GM23338 (cell line): ENCODE measurements around the gene SESN3. TPM values are rescaled to one million over a fixed set of nuclear protein-coding genes. Genes with fewer than 3 reads are reported as not detected.

ENCODE experiments used
- ATAC-seq: fragments of 200-7000 bp; cut with Tn5 transposase; 3 replicates; pipeline ENCODE4 v1.9.1; 2020
- DNase-seq: peaks from one replicate; pipeline ENCODE4 v3.0.0-alpha.2; 2015; ENCODE audit warnings: low spot score
- H2AFZ ChIP-seq: fragments of 200-600 bp; sonication (generic); 2 replicates; pipeline ENCODE4 v1.8.0; 2016; ENCODE audit warnings: antibody characterized with exemption, mild to moderate bottlenecking, moderate library complexity
- H3F3A ChIP-seq: fragments of 200-600 bp; sonication (generic); replicated peaks from 2 replicates; pipeline ENCODE4 v1.8.0; 2017; ENCODE audit warnings: antibody characterized with exemption, mixed run types, low read depth
- H3K27ac ChIP-seq: fragments of 200-600 bp; sonication (generic); 2 replicates; pipeline ENCODE4 v1.6.1; 2016; ENCODE audit warnings: low read depth
- H3K27me3 ChIP-seq: fragments of 200-600 bp; sonication (generic); 2 replicates; pipeline ENCODE4 v1.8.0; 2016; ENCODE audit warnings: mild to moderate bottlenecking, mixed run types, moderate library complexity; ENCODE audit not compliant: insufficient read depth
- H3K36me3 ChIP-seq: fragments of 200-600 bp; sonication (generic); 2 replicates; pipeline ENCODE4 v1.8.0; 2016; ENCODE audit warnings: mild to moderate bottlenecking; ENCODE audit not compliant: insufficient read depth
- H3K4me1 ChIP-seq: fragments of 200-600 bp; sonication (generic); 2 replicates; pipeline ENCODE4 v1.8.0; 2016; ENCODE audit warnings: mild to moderate bottlenecking, moderate library complexity; ENCODE audit not compliant: insufficient read depth
- H3K4me2 ChIP-seq: fragments of 200-600 bp; sonication (generic); 2 replicates; pipeline ENCODE4 v1.7.1; 2017; ENCODE audit warnings: mixed run types
- H3K4me3 ChIP-seq: fragments of 200-600 bp; sonication (generic); 2 replicates; pipeline ENCODE4 v1.6.1; 2016; ENCODE audit warnings: mixed run types
- H3K79me2 ChIP-seq: fragments of 200-600 bp; sonication (generic); replicated peaks from 2 replicates; pipeline ENCODE4 v1.8.0; 2017; ENCODE audit warnings: mild to moderate bottlenecking; ENCODE audit not compliant: insufficient read depth
- H3K9me2 ChIP-seq: fragments of 200-600 bp; sonication (generic); 2 replicates; pipeline ENCODE4 v1.8.0; 2017; ENCODE audit not compliant: insufficient read depth
- H4K20me1 ChIP-seq: fragments of 200-600 bp; sonication (generic); replicated peaks from 2 replicates; pipeline ENCODE4 v1.8.0; 2017; ENCODE audit warnings: mild to moderate bottlenecking; ENCODE audit not compliant: insufficient read depth
- H3K27ac Mint-ChIP-seq: 2 replicates; pipeline ENCODE4 v1.8.0; 2020; ENCODE audit warnings: inconsistent platforms, mild to moderate bottlenecking, moderate library complexity, mixed read lengths
- H3K27me3 Mint-ChIP-seq: 3 replicates; pipeline ENCODE4 v1.8.0; 2022; ENCODE audit warnings: low read depth, mild to moderate bottlenecking, moderate library complexity, mixed read lengths, inconsistent platforms; ENCODE audit not compliant: insufficient read depth, poor library complexity
- H3K36me3 Mint-ChIP-seq: 3 replicates; pipeline ENCODE4 v1.8.0; 2021; ENCODE audit warnings: low read depth, mild to moderate bottlenecking, inconsistent platforms, moderate library complexity, mixed read lengths
- H3K4me1 Mint-ChIP-seq: 3 replicates; pipeline ENCODE4 v1.8.0; 2020; ENCODE audit warnings: mild to moderate bottlenecking, inconsistent platforms, mixed read lengths
- H3K4me3 Mint-ChIP-seq: 3 replicates; pipeline ENCODE4 v1.8.0; 2021; ENCODE audit warnings: moderate library complexity, mild to moderate bottlenecking, inconsistent platforms, mixed read lengths
- H3K9me3 Mint-ChIP-seq: 3 replicates; pipeline ENCODE4 v1.8.0; 2020; ENCODE audit warnings: moderate library complexity, mild to moderate bottlenecking, inconsistent platforms, mixed read lengths
- CREB1 ChIP-seq: fragments of 250-450 bp; sonication (Bioruptor Pico); IDR thresholded peaks from 2 replicates; pipeline ENCODE4 v1.5.0; 2020; ENCODE audit warnings: low read depth, mild to moderate bottlenecking, moderate library complexity
- ETS1 ChIP-seq: IDR thresholded peaks from 2 replicates; pipeline ENCODE4 v1.6.1; 2016; ENCODE audit warnings: antibody characterized with exemption
- EZH2 ChIP-seq: fragments of 200-600 bp; sonication (generic); IDR thresholded peaks from one replicate; pipeline ENCODE4 v1.8.0; 2017; ENCODE audit warnings: antibody characterized with exemption, mild to moderate bottlenecking, low read depth; ENCODE audit not compliant: unreplicated experiment
- EZH2phosphoT487 ChIP-seq: fragments of 200-600 bp; sonication (generic); IDR thresholded peaks from one replicate; pipeline ENCODE4 v1.8.1; 2018; ENCODE audit warnings: antibody characterized with exemption; ENCODE audit not compliant: unreplicated experiment
- JUNB ChIP-seq: IDR thresholded peaks from one replicate; pipeline ENCODE4 v1.6.1; 2016; ENCODE audit warnings: antibody characterized with exemption; ENCODE audit not compliant: unreplicated experiment
- NANOG ChIP-seq: IDR thresholded peaks from 2 replicates; pipeline ENCODE4 v1.6.1; 2016; ENCODE audit warnings: antibody characterized with exemption, borderline replicate concordance
- POLR2AphosphoS5 ChIP-seq: IDR thresholded peaks from 2 replicates; pipeline ENCODE4 v1.6.1; 2016; ENCODE audit warnings: antibody characterized with exemption, low read depth
- REST ChIP-seq: IDR thresholded peaks from one replicate; pipeline ENCODE4 v1.6.1; 2018; ENCODE audit warnings: antibody characterized with exemption; ENCODE audit not compliant: unreplicated experiment
- STAT1 ChIP-seq: IDR thresholded peaks from one replicate; pipeline ENCODE4 v1.6.1; 2016; ENCODE audit warnings: antibody characterized with exemption; ENCODE audit not compliant: unreplicated experiment
- ZNF114 ChIP-seq: fragments of 250-450 bp; sonication (Bioruptor Pico); IDR thresholded peaks from 2 replicates; pipeline ENCODE4 v1.5.0; 2020; ENCODE audit warnings: mild to moderate bottlenecking, moderate library complexity
- ZNF331 ChIP-seq: fragments of 250-450 bp; sonication (Bioruptor Pico); IDR thresholded peaks from 2 replicates; pipeline ENCODE4 v1.5.0; 2020; ENCODE audit warnings: low read depth, mild to moderate bottlenecking, moderate library complexity
- polyA plus RNA-seq: library from polyadenylated mRNA; unstranded; fragments of >200 nt; fragmentation: Nextera tagmentation; extraction: Ambion mirVana; gene quantifications from 2 replicates; pipeline ENCODE4 v1.2.1, GENCODE V29; 2016
- total RNA-seq: library from RNA; depleted of rRNA; stranded (reverse); fragments of >200 nt; shearing (Covaris generic); gene quantifications from 2 replicates; pipeline ENCODE4 v1.2.3, GENCODE V29; 2014
- TF ChIP-seq, protein P1 (sequence below): fragments of 250-450 bp; sonication (Bioruptor Pico); IDR thresholded peaks from 2 replicates; pipeline ENCODE4 v1.5.0; 2020; ENCODE audit warnings: mild to moderate bottlenecking, moderate library complexity
- TF ChIP-seq, protein P2 (sequence below), 2 experiments: fragments of 200-600 bp in 1 of 2; sonication (generic) in 1 of 2; conservative IDR thresholded peaks; 2 replicates each; pipeline versions ENCODE4 v1.5.1 to v1.6.1; 2016 to 2017; ENCODE audit warnings: antibody characterized with exemption in 2 of 2, low read depth in 2 of 2, mild to moderate bottlenecking in 2 of 2, moderate library complexity in 1 of 2

The SESN3 gene
- total and polyA plus RNA-seq, 2 experiments from 2014 or later, result 5.5 to 30.5 TPM

DNA sequence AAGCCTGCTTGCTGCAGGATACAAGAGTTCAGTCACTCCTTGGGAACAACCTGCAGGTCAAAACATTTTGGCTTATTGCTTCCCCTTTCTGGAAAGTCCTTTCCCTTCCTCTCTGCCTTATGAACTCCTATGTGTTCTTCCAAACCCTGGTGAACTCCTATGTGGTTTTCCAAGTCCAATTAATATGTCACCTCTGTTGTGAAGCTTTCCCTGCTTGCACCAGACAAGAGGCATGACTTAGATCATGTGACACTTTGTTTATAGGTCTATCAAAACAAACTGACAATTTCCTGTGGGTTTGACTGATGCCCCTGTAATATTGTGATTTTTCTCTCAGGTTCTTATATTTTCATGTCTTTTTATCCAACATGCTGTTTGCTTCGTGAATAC lies 77.2 kb downstream of the SESN3 start:
- Mint-ChIP-seq H3K36me3 (peaks cover 10% of the 10 kb centered on the region), H3K4me3 (no peak overlapping the region), H3K27ac (no peak overlapping the region), H3K4me1 (peaks cover 6% of the 10 kb centered on the region), H3K9me3 (peaks cover 13% of the 10 kb centered on the region), H3K27me3 (peaks cover 37% of the 10 kb centered on the region)
- Histone ChIP-seq H3K27ac (no peak overlapping the region), H3K4me1 (peaks cover 7% of the 10 kb centered on the region; the same call in 1 of the 2 replicates), H3K27me3 (peaks cover 21% of the 10 kb centered on the region), H3K4me2 (no peak overlapping the region), H3K79me2 (no peaks in the 10 kb centered on the region), H3F3A (no peaks in the 10 kb centered on the region), H3K4me3 (no peak overlapping the region), H4K20me1 (0 out of 2 replicates have a peak, but pooled peaks cover 2% of the 10 kb centered on the region), H3K9me2 (no peaks in the 10 kb centered on the region), H3K36me3 (no peaks in the 10 kb centered on the region; the same call in 1 of the 2 replicates), H2AFZ (no peak overlapping the region)
- DNase-seq, result no peak
- no peak for ATAC-seq
- TF ChIP-seq JUNB (no peak), REST (no peak), ZNF114 (no peak), EZH2phosphoT487 (no peak), EZH2 (no peak), ETS1 (no peak), CREB1 (CRISPR knock-in tag) (no peak), STAT1 (no peak), POLR2AphosphoS5 (no peak), NANOG (no peak), ZNF331 (CRISPR knock-in tag) (no peak)
- TF ChIP-seq, protein P1, sequence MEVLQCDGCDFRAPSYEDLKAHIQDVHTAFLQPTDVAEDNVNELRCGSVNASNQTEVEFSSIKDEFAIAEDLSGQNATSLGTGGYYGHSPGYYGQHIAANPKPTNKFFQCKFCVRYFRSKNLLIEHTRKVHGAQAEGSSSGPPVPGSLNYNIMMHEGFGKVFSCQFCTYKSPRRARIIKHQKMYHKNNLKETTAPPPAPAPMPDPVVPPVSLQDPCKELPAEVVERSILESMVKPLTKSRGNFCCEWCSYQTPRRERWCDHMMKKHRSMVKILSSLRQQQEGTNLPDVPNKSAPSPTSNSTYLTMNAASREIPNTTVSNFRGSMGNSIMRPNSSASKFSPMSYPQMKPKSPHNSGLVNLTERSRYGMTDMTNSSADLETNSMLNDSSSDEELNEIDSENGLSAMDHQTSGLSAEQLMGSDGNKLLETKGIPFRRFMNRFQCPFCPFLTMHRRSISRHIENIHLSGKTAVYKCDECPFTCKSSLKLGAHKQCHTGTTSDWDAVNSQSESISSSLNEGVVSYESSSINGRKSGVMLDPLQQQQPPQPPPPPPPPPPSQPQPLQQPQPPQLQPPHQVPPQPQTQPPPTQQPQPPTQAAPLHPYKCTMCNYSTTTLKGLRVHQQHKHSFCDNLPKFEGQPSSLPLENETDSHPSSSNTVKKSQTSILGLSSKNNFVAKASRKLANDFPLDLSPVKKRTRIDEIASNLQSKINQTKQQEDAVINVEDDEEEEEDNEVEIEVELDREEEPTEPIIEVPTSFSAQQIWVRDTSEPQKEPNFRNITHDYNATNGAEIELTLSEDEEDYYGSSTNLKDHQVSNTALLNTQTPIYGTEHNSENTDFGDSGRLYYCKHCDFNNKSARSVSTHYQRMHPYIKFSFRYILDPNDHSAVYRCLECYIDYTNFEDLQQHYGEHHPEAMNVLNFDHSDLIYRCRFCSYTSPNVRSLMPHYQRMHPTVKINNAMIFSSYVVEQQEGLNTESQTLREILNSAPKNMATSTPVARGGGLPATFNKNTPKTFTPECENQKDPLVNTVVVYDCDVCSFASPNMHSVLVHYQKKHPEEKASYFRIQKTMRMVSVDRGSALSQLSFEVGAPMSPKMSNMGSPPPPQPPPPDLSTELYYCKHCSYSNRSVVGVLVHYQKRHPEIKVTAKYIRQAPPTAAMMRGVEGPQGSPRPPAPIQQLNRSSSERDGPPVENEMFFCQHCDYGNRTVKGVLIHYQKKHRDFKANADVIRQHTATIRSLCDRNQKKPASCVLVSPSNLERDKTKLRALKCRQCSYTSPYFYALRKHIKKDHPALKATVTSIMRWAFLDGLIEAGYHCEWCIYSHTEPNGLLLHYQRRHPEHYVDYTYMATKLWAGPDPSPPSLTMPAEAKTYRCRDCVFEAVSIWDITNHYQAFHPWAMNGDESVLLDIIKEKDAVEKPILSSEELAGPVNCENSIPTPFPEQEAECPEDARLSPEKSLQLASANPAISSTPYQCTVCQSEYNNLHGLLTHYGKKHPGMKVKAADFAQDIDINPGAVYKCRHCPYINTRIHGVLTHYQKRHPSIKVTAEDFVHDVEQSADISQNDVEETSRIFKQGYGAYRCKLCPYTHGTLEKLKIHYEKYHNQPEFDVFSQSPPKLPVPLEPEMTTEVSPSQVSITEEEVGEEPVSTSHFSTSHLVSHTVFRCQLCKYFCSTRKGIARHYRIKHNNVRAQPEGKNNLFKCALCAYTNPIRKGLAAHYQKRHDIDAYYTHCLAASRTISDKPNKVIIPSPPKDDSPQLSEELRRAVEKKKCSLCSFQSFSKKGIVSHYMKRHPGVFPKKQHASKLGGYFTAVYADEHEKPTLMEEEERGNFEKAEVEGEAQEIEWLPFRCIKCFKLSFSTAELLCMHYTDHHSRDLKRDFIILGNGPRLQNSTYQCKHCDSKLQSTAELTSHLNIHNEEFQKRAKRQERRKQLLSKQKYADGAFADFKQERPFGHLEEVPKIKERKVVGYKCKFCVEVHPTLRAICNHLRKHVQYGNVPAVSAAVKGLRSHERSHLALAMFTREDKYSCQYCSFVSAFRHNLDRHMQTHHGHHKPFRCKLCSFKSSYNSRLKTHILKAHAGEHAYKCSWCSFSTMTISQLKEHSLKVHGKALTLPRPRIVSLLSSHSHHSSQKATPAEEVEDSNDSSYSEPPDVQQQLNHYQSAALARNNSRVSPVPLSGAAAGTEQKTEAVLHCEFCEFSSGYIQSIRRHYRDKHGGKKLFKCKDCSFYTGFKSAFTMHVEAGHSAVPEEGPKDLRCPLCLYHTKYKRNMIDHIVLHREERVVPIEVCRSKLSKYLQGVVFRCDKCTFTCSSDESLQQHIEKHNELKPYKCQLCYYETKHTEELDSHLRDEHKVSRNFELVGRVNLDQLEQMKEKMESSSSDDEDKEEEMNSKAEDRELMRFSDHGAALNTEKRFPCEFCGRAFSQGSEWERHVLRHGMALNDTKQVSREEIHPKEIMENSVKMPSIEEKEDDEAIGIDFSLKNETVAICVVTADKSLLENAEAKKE, result no peak
- TF ChIP-seq, protein P2, sequence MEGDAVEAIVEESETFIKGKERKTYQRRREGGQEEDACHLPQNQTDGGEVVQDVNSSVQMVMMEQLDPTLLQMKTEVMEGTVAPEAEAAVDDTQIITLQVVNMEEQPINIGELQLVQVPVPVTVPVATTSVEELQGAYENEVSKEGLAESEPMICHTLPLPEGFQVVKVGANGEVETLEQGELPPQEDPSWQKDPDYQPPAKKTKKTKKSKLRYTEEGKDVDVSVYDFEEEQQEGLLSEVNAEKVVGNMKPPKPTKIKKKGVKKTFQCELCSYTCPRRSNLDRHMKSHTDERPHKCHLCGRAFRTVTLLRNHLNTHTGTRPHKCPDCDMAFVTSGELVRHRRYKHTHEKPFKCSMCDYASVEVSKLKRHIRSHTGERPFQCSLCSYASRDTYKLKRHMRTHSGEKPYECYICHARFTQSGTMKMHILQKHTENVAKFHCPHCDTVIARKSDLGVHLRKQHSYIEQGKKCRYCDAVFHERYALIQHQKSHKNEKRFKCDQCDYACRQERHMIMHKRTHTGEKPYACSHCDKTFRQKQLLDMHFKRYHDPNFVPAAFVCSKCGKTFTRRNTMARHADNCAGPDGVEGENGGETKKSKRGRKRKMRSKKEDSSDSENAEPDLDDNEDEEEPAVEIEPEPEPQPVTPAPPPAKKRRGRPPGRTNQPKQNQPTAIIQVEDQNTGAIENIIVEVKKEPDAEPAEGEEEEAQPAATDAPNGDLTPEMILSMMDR (conservative IDR thresholded peaks at IDR 0.05; ENCODE audit: low read depth in 2 of 2), result no peak
